ENCODE data around the gene CD59.

DNA sequence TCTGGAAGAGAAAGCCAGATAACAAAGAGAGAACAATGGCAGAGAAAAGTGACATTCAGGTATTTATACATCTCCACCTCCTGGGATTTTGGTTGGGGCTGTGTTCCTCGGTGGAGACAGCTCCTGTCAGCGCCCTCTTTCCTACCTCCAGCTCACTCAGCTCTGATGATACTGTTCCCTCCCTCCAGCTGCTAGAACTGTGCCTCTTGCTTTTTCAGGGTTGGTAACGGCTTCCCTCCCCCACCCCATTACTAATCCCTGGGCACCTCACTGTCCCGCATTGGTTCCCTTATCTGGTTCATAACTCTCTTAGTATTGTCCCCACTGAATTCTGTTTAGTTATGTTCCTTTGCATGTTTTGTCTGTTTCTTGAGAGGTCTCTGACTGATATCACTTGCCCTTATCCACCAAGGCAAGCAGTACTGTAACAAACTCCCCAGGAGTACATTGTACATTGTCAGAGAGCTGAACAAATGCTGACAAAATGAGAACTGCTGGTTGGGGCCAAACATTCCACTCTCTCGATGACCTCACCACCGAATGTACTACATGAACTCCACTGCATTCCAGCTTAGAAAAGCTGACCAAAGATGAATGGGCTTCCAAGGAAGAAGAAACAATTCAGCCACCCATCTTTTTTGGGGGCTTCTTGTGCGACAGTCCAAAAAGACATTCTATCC is 43.8 kb upstream of the CD59 start:
- TF ChIP-seq, protein P1, sequence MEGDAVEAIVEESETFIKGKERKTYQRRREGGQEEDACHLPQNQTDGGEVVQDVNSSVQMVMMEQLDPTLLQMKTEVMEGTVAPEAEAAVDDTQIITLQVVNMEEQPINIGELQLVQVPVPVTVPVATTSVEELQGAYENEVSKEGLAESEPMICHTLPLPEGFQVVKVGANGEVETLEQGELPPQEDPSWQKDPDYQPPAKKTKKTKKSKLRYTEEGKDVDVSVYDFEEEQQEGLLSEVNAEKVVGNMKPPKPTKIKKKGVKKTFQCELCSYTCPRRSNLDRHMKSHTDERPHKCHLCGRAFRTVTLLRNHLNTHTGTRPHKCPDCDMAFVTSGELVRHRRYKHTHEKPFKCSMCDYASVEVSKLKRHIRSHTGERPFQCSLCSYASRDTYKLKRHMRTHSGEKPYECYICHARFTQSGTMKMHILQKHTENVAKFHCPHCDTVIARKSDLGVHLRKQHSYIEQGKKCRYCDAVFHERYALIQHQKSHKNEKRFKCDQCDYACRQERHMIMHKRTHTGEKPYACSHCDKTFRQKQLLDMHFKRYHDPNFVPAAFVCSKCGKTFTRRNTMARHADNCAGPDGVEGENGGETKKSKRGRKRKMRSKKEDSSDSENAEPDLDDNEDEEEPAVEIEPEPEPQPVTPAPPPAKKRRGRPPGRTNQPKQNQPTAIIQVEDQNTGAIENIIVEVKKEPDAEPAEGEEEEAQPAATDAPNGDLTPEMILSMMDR (IDR thresholded peaks at IDR 0.05; ENCODE audit: poor library complexity, severe bottlenecking) = no peak
- no peak for TF ChIP-seq MXI1 (conservative IDR thresholded peaks at IDR 0.05; ENCODE audit: poor library complexity, severe bottlenecking)
